ENCODE measurements around the gene TUBA4B. TPM values are rescaled to one million over a fixed set of nuclear protein-coding genes. Genes with fewer than 3 reads are reported as not detected.
A peak's percentile ranks its signal among the peaks of the same experiment; 100 is the strongest.
"Not testable (repeated sequence)": the region's sequence is repeated elsewhere in the genome, so short reads cannot be mapped to it uniquely, and the experiment has no call there.

Gene TUBA4B
- polyA plus RNA-seq, 2 donors = 0.02 TPM; not detected in 1

- Histone ChIP-seq H3K27me3 (ENCODE audit: control insufficient read depth in 1 of 2, insufficient read depth in 2 of 2, low read length in 2 of 2) (no peaks in the 10 kb centered on the region), H3K36me3 (ENCODE audit: control insufficient read depth in 2 of 2, insufficient read depth in 2 of 2, low read length in 1 of 2) (peaks cover 0 to 30% of the 10 kb centered on the region in 2 donors), H3K4me1 (ENCODE audit: control insufficient read depth in 2 of 2, insufficient read depth in 2 of 2, low read length in 1 of 2) (peaks cover 4 to 25% of the 10 kb centered on the region in 2 donors), H3K4me3 (ENCODE audit: low read depth in 1 of 2, low read length in 2 of 2) (no peak overlapping the region), H3K9me3 (ENCODE audit: control insufficient read depth in 2 of 2, insufficient read depth in 1 of 2, low read depth in 1 of 2, low read length in 1 of 2) (no peaks in the 10 kb centered on the region), H3K27ac (ENCODE audit: low read depth in 2 of 2, low read length in 1 of 2) (no peak overlapping the region)
- WGBS, 2 donors = 87% methylated on average over 8 of the region's 8 CpGs
Observed at GRCh38 chr2:219281588-219281987, 28.5 kb downstream of the TUBA4B start.

DNA sequence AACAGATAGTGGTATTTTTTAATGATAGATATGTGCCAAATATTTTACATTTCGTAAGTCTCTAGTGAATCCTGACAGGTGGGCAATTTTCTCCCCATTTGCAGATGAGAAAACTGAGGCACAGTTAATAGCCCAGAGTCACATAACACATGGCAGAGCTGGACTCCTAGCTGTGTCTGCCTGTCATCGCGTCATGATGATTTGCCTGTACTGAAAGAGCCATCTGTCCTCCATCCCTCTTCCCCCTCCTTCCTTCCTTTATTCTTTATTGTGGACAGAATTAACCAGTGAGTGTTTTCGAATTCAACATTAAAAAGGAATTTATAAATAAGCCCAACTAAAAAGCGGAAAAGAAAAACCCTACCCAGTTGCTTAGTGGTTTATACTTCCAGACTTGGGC, 29.3 kb downstream of the TUBA4B start:
- no peak overlapping the region for H3K27ac ChIP-seq (ENCODE audit: low read depth in 2 of 2, low read length in 1 of 2)
- H3K4me3 ChIP-seq (ENCODE audit: low read depth in 1 of 2, low read length in 2 of 2) = no peak overlapping the region
- no peaks in the 10 kb centered on the region for H3K9me3 ChIP-seq (ENCODE audit: control insufficient read depth in 2 of 2, insufficient read depth in 1 of 2, low read depth in 1 of 2, low read length in 1 of 2)
- H3K27me3 ChIP-seq (ENCODE audit: control insufficient read depth in 1 of 2, insufficient read depth in 2 of 2, low read length in 2 of 2) = no peaks in the 10 kb centered on the region
- peaks cover 4 to 29% of the 10 kb centered on the region in 2 donors for H3K4me1 ChIP-seq (ENCODE audit: control insufficient read depth in 2 of 2, insufficient read depth in 2 of 2, low read length in 1 of 2)
- 85 to 93% methylated on average over 5 of the region's 5 CpGs for WGBS, 2 donors
- H3K36me3 ChIP-seq (ENCODE audit: control insufficient read depth in 2 of 2, insufficient read depth in 2 of 2, low read length in 1 of 2) = peaks cover 0 to 30% of the 10 kb centered on the region in 2 donors

GRCh38 chr2:219282943-219283581, 30.0 kb downstream of the TUBA4B start:
- peaks cover 0 to 32% of the 10 kb centered on the region in 2 donors for H3K4me1 ChIP-seq (ENCODE audit: control insufficient read depth in 2 of 2, insufficient read depth in 2 of 2, low read length in 1 of 2)
- no peak overlapping the region for H3K4me3 ChIP-seq (ENCODE audit: low read depth in 1 of 2, low read length in 2 of 2)
- peak overlapping the region in 1 of 2 donors; percentile 45 for H3K27ac ChIP-seq (ENCODE audit: low read depth in 2 of 2, low read length in 1 of 2)
- H3K36me3 ChIP-seq (ENCODE audit: control insufficient read depth in 2 of 2, insufficient read depth in 2 of 2, low read length in 1 of 2) = peaks cover 0 to 30% of the 10 kb centered on the region in 2 donors
- no peaks in the 10 kb centered on the region for H3K9me3 ChIP-seq (ENCODE audit: control insufficient read depth in 2 of 2, insufficient read depth in 1 of 2, low read depth in 1 of 2, low read length in 1 of 2)
- H3K27me3 ChIP-seq (ENCODE audit: control insufficient read depth in 1 of 2, insufficient read depth in 2 of 2, low read length in 2 of 2) = no peaks in the 10 kb centered on the region
- WGBS, 2 donors = 88 to 92% methylated on average over 17 of the region's 17 CpGs

GRCh38 chr2:219284501-219285372, 31.7 kb downstream of the TUBA4B start:
- no peaks in the 10 kb centered on the region for H3K9me3 ChIP-seq (ENCODE audit: control insufficient read depth in 2 of 2, insufficient read depth in 1 of 2, low read depth in 1 of 2, low read length in 1 of 2)
- peaks cover 0 to 30% of the 10 kb centered on the region in 2 donors for H3K36me3 ChIP-seq (ENCODE audit: control insufficient read depth in 2 of 2, insufficient read depth in 2 of 2, low read length in 1 of 2)
- H3K4me3 ChIP-seq (ENCODE audit: low read depth in 1 of 2, low read length in 2 of 2) = no peak overlapping the region
- 83 to 86% methylated on average over 16 of the region's 16 CpGs for WGBS, 2 donors
- H3K27ac ChIP-seq (ENCODE audit: low read depth in 2 of 2, low read length in 1 of 2) = peak overlapping the region in 1 of 2 donors; percentile 88
- H3K27me3 ChIP-seq (ENCODE audit: control insufficient read depth in 1 of 2, insufficient read depth in 2 of 2, low read length in 2 of 2) = no peaks in the 10 kb centered on the region
- H3K4me1 ChIP-seq (ENCODE audit: control insufficient read depth in 2 of 2, insufficient read depth in 2 of 2, low read length in 1 of 2) = peaks cover 3 to 41% of the 10 kb centered on the region in 2 donors

DNA sequence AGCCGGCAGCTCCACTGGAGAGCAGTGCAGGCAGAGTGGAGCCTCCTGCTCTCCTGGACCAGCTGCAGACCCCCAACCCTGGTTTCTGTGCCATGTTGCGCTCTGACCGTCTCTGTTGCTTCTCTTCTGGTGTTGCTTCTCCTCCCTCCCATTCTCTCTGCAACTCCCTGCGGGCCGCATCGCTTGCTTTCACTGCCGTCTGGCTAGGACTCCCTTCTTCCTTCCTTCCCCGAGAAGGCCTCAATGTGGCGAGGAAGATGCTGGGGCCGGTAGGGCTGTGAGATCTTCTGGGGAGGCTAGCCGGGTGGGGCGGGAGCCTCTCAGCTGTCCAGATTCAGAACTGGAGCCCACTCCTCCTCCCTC, 32.3 kb downstream of the TUBA4B start:
- Histone ChIP-seq H3K27me3 (ENCODE audit: control insufficient read depth in 1 of 2, insufficient read depth in 2 of 2, low read length in 2 of 2) (no peaks in the 10 kb centered on the region), H3K4me3 (ENCODE audit: low read depth in 1 of 2, low read length in 2 of 2) (no peak overlapping the region), H3K9me3 (ENCODE audit: control insufficient read depth in 2 of 2, insufficient read depth in 1 of 2, low read depth in 1 of 2, low read length in 1 of 2) (no peaks in the 10 kb centered on the region), H3K36me3 (ENCODE audit: control insufficient read depth in 2 of 2, insufficient read depth in 2 of 2, low read length in 1 of 2) (peaks cover 0 to 30% of the 10 kb centered on the region in 2 donors), H3K4me1 (ENCODE audit: control insufficient read depth in 2 of 2, insufficient read depth in 2 of 2, low read length in 1 of 2) (peaks cover 3 to 41% of the 10 kb centered on the region in 2 donors), H3K27ac (ENCODE audit: low read depth in 2 of 2, low read length in 1 of 2) (peak overlapping the region; percentile 75 to 88)
- WGBS, 2 donors = 71 to 74% methylated on average over 12 of the region's 12 CpGs

- no peaks in the 10 kb centered on the region for H3K27me3 ChIP-seq (ENCODE audit: control insufficient read depth in 1 of 2, insufficient read depth in 2 of 2, low read length in 2 of 2)
- peak overlapping the region; percentile 75 to 88 for H3K27ac ChIP-seq (ENCODE audit: low read depth in 2 of 2, low read length in 1 of 2)
- H3K4me3 ChIP-seq (ENCODE audit: low read depth in 1 of 2, low read length in 2 of 2) = no peak overlapping the region
- no peaks in the 10 kb centered on the region for H3K9me3 ChIP-seq (ENCODE audit: control insufficient read depth in 2 of 2, insufficient read depth in 1 of 2, low read depth in 1 of 2, low read length in 1 of 2)
- WGBS, 2 donors = 47 to 58% methylated on average over 14 to 17 of the region's 17 CpGs
- peaks cover 3 to 41% of the 10 kb centered on the region in 2 donors for H3K4me1 ChIP-seq (ENCODE audit: control insufficient read depth in 2 of 2, insufficient read depth in 2 of 2, low read length in 1 of 2)
- H3K36me3 ChIP-seq (ENCODE audit: control insufficient read depth in 2 of 2, insufficient read depth in 2 of 2, low read length in 1 of 2) = peaks cover 0 to 26% of the 10 kb centered on the region in 2 donors
Observed at GRCh38 chr2:219285894-219286425, 32.9 kb downstream of the TUBA4B start.

GRCh38 chr2:219286436-219287115, 33.5 kb downstream of the TUBA4B start:
- Histone ChIP-seq H3K36me3 (ENCODE audit: control insufficient read depth in 2 of 2, insufficient read depth in 2 of 2, low read length in 1 of 2) (peaks cover 0 to 23% of the 10 kb centered on the region in 2 donors), H3K27ac (ENCODE audit: low read depth in 2 of 2, low read length in 1 of 2) (peak overlapping the region; percentile 75 to 88), H3K27me3 (ENCODE audit: control insufficient read depth in 1 of 2, insufficient read depth in 2 of 2, low read length in 2 of 2) (no peaks in the 10 kb centered on the region), H3K4me3 (ENCODE audit: low read depth in 1 of 2, low read length in 2 of 2) (no peak overlapping the region), H3K9me3 (ENCODE audit: control insufficient read depth in 2 of 2, insufficient read depth in 1 of 2, low read depth in 1 of 2, low read length in 1 of 2) (no peaks in the 10 kb centered on the region), H3K4me1 (ENCODE audit: control insufficient read depth in 2 of 2, insufficient read depth in 2 of 2, low read length in 1 of 2) (peaks cover 3 to 41% of the 10 kb centered on the region in 2 donors)
- 51 to 70% methylated on average over 11 to 12 of the region's 12 CpGs for WGBS, 2 donors

GRCh38 chr2:219287116-219287440, 34.0 kb downstream of the TUBA4B start:
- peaks cover 0 to 18% of the 10 kb centered on the region in 2 donors for H3K36me3 ChIP-seq (ENCODE audit: control insufficient read depth in 2 of 2, insufficient read depth in 2 of 2, low read length in 1 of 2)
- H3K4me1 ChIP-seq (ENCODE audit: control insufficient read depth in 2 of 2, insufficient read depth in 2 of 2, low read length in 1 of 2) = peaks cover 3 to 41% of the 10 kb centered on the region in 2 donors
- H3K4me3 ChIP-seq (ENCODE audit: low read depth in 1 of 2, low read length in 2 of 2); H3K9me3 ChIP-seq (ENCODE audit: control insufficient read depth in 2 of 2, insufficient read depth in 1 of 2, low read depth in 1 of 2, low read length in 1 of 2); H3K27me3 ChIP-seq (ENCODE audit: control insufficient read depth in 1 of 2, insufficient read depth in 2 of 2, low read length in 2 of 2): not testable (repeated sequence)
- WGBS, 2 donors = 78 to 85% methylated on average over 6 of the region's 6 CpGs
- peak overlapping the region; percentile 75 to 88 for H3K27ac ChIP-seq (ENCODE audit: low read depth in 2 of 2, low read length in 1 of 2)

DNA sequence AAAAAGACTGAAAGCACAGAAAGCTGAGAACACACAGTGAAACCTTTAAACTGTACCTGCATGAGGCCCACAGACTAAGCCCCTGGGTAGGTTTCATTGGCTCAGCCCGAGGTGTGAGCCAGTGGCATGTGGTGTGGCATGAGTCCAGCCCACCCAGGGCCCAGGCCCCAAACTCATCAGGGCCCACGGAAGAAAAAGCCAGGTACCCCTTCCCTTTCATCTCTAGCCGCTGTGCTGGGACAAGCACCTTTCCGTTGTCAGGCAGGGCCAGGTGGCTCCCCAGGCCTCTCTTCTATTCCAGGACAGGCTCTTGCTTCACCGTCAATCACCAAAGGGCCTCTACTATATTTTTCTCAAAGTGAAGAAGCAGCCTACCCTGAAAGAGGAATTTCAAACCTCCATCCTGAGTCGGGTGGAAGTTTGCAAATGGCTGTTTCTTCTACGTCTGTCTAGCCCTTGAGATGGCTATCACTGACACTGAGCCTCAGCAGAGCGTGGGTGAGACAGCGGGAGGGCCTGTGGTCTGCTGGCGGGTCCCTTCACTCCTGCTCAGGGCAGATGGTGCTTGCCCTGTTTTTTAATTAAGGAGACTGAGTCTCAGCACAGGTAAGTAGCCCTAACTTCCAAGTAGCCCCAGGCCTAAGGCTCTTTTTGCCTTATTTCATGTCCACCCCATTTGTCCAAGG, 34.7 kb downstream of the TUBA4B start:
- 72 to 84% methylated on average over 10 of the region's 10 CpGs for WGBS, 2 donors
- no peaks in the 10 kb centered on the region for H3K27me3 ChIP-seq (ENCODE audit: control insufficient read depth in 1 of 2, insufficient read depth in 2 of 2, low read length in 2 of 2)
- H3K4me1 ChIP-seq (ENCODE audit: control insufficient read depth in 2 of 2, insufficient read depth in 2 of 2, low read length in 1 of 2) = peaks cover 3 to 41% of the 10 kb centered on the region in 2 donors
- no peaks in the 10 kb centered on the region for H3K9me3 ChIP-seq (ENCODE audit: control insufficient read depth in 2 of 2, insufficient read depth in 1 of 2, low read depth in 1 of 2, low read length in 1 of 2)
- H3K4me3 ChIP-seq (ENCODE audit: low read depth in 1 of 2, low read length in 2 of 2) = no peak overlapping the region
- H3K36me3 ChIP-seq (ENCODE audit: control insufficient read depth in 2 of 2, insufficient read depth in 2 of 2, low read length in 1 of 2) = peaks cover 0 to 18% of the 10 kb centered on the region in 2 donors
- peak overlapping the region; percentile 74 to 82 for H3K27ac ChIP-seq (ENCODE audit: low read depth in 2 of 2, low read length in 1 of 2)

Data from esophagus (tissue), 2 donors.